Measurements from ENCODE around the gene SLC4A4. TPM values are rescaled to one million over a fixed set of nuclear protein-coding genes. Genes with fewer than 3 reads are reported as not detected.
A peak's percentile ranks its signal among the peaks of the same experiment; 100 is the strongest.

The SLC4A4 gene
- total and polyA plus RNA-seq, 3 experiments from 2014 or later = 1.2 to 9.1 (median 1.3) TPM

GRCh38 chr4:71468116-71468710, 129.4 kb downstream of the SLC4A4 start:
- ChIA-PET CTCF (no interaction called here), POLR2A (no interaction called here)
- Mint-ChIP-seq H3K27ac (no peak overlapping the region), H3K36me3 (peaks cover 5 to 7% (median 7%) of the 10 kb centered on the region in 3 donors), H3K27me3 (no peaks in the 10 kb centered on the region), H3K4me1 (no peaks in the 10 kb centered on the region), H3K4me3 (no peak overlapping the region), H3K9me3 (no peaks in the 10 kb centered on the region)
- no peak for DNase-seq
- H3K4me1 ChIP-seq (ENCODE audit: insufficient read depth, low read length) = no peaks in the 10 kb centered on the region
- no peak overlapping the region for H3K27ac ChIP-seq (ENCODE audit: low read depth, low read length)
- H3K4me3 ChIP-seq (ENCODE audit: low read length) = no peak overlapping the region
- no peaks in the 10 kb centered on the region for H3K27me3 ChIP-seq (ENCODE audit: insufficient read depth, low read length, poor library complexity, severe bottlenecking)
- H3K9me3 ChIP-seq (ENCODE audit: low read length) = no peaks in the 10 kb centered on the region
- no peaks in the 10 kb centered on the region for H3K36me3 ChIP-seq (ENCODE audit: insufficient read depth, low read length)

- H3K27ac ChIP-seq (ENCODE audit: low read depth, low read length) = no peak overlapping the region
- no peak overlapping the region for H3K4me3 ChIP-seq (ENCODE audit: low read length)
- ChIA-PET CTCF (no interaction called here), POLR2A (no interaction called here)
- Mint-ChIP-seq H3K36me3 (peaks cover 5 to 7% (median 7%) of the 10 kb centered on the region in 3 donors), H3K9me3 (no peaks in the 10 kb centered on the region), H3K4me1 (no peaks in the 10 kb centered on the region), H3K4me3 (no peak overlapping the region), H3K27me3 (no peaks in the 10 kb centered on the region), H3K27ac (no peak overlapping the region)
- H3K9me3 ChIP-seq (ENCODE audit: low read length) = no peaks in the 10 kb centered on the region
- no peaks in the 10 kb centered on the region for H3K36me3 ChIP-seq (ENCODE audit: insufficient read depth, low read length)
- no peak for DNase-seq
- H3K27me3 ChIP-seq (ENCODE audit: insufficient read depth, low read length, poor library complexity, severe bottlenecking) = no peaks in the 10 kb centered on the region
- H3K4me1 ChIP-seq (ENCODE audit: insufficient read depth, low read length) = no peaks in the 10 kb centered on the region
Observed at GRCh38 chr4:71469541-71469940, 130.7 kb downstream of the SLC4A4 start.

- ChIA-PET CTCF (interaction anchor here (0.6 kb wide), 1 partner anchor 8 kb away, joined by 3 read pairs; no protein-coding TSS in a partner anchor), POLR2A (no interaction called here)
- no peaks in the 10 kb centered on the region for H3K4me1 Mint-ChIP-seq
- no peak overlapping the region for H3K4me3 ChIP-seq (ENCODE audit: low read length)
- no peak for DNase-seq
- H3K27me3 ChIP-seq (ENCODE audit: insufficient read depth, low read length, poor library complexity, severe bottlenecking) = no peaks in the 10 kb centered on the region
- H3K27me3 Mint-ChIP-seq = no peaks in the 10 kb centered on the region
- H3K4me1 ChIP-seq (ENCODE audit: insufficient read depth, low read length) = no peaks in the 10 kb centered on the region
- H3K4me3 Mint-ChIP-seq = no peak overlapping the region
- peaks cover 5 to 7% (median 7%) of the 10 kb centered on the region in 3 donors for H3K36me3 Mint-ChIP-seq
- no peaks in the 10 kb centered on the region for H3K9me3 Mint-ChIP-seq
- no peak overlapping the region for H3K27ac ChIP-seq (ENCODE audit: low read depth, low read length)
- no peaks in the 10 kb centered on the region for H3K36me3 ChIP-seq (ENCODE audit: insufficient read depth, low read length)
- H3K27ac Mint-ChIP-seq = no peak overlapping the region
- H3K9me3 ChIP-seq (ENCODE audit: low read length) = no peaks in the 10 kb centered on the region
Observed at GRCh38 chr4:71470524-71470923, 131.7 kb downstream of the SLC4A4 start.

GRCh38 chr4:71472946-71473345, 134.1 kb downstream of the SLC4A4 start:
- H3K36me3 ChIP-seq (ENCODE audit: insufficient read depth, low read length) = no peaks in the 10 kb centered on the region
- no peaks in the 10 kb centered on the region for H3K9me3 ChIP-seq (ENCODE audit: low read length)
- Mint-ChIP-seq H3K36me3 (peaks cover 4 to 5% (median 5%) of the 10 kb centered on the region in 3 donors), H3K27ac (no peak overlapping the region), H3K27me3 (no peaks in the 10 kb centered on the region), H3K4me3 (no peak overlapping the region), H3K4me1 (no peaks in the 10 kb centered on the region), H3K9me3 (no peaks in the 10 kb centered on the region)
- POLR2A ChIA-PET = no interaction called here
- no peaks in the 10 kb centered on the region for H3K27me3 ChIP-seq (ENCODE audit: insufficient read depth, low read length, poor library complexity, severe bottlenecking)
- H3K4me1 ChIP-seq (ENCODE audit: insufficient read depth, low read length) = no peaks in the 10 kb centered on the region
- no peak overlapping the region for H3K27ac ChIP-seq (ENCODE audit: low read depth, low read length)
- DNase-seq = no peak
- CTCF ChIA-PET = no interaction called here
- no peak overlapping the region for H3K4me3 ChIP-seq (ENCODE audit: low read length)

GRCh38 chr4:71473541-71474240, 134.9 kb downstream of the SLC4A4 start:
- Histone ChIP-seq H3K27me3 (ENCODE audit: insufficient read depth, low read length, poor library complexity, severe bottlenecking) (no peaks in the 10 kb centered on the region), H3K27ac (ENCODE audit: low read depth, low read length) (no peak overlapping the region), H3K4me1 (ENCODE audit: insufficient read depth, low read length) (no peaks in the 10 kb centered on the region), H3K4me3 (ENCODE audit: low read length) (no peak overlapping the region), H3K9me3 (ENCODE audit: low read length) (no peaks in the 10 kb centered on the region), H3K36me3 (ENCODE audit: insufficient read depth, low read length) (no peaks in the 10 kb centered on the region)
- Mint-ChIP-seq H3K36me3 (peaks cover 4 to 5% (median 5%) of the 10 kb centered on the region in 3 donors), H3K9me3 (no peaks in the 10 kb centered on the region), H3K4me3 (no peak overlapping the region), H3K27me3 (no peaks in the 10 kb centered on the region), H3K4me1 (no peaks in the 10 kb centered on the region), H3K27ac (peak overlapping the region in 1 of 8 donors; percentile 32)
- DNase-seq = no peak
- ChIA-PET CTCF (no interaction called here), POLR2A (no interaction called here)

- Histone ChIP-seq H3K4me1 (ENCODE audit: insufficient read depth, low read length) (no peaks in the 10 kb centered on the region), H3K27ac (ENCODE audit: low read depth, low read length) (no peak overlapping the region), H3K27me3 (ENCODE audit: insufficient read depth, low read length, poor library complexity, severe bottlenecking) (no peaks in the 10 kb centered on the region), H3K9me3 (ENCODE audit: low read length) (no peaks in the 10 kb centered on the region), H3K4me3 (ENCODE audit: low read length) (no peak overlapping the region), H3K36me3 (ENCODE audit: insufficient read depth, low read length) (no peaks in the 10 kb centered on the region)
- no peak overlapping the region for H3K27ac Mint-ChIP-seq
- no peaks in the 10 kb centered on the region for H3K4me1 Mint-ChIP-seq
- no peaks in the 10 kb centered on the region for H3K27me3 Mint-ChIP-seq
- DNase-seq = no peak
- no peak overlapping the region for H3K4me3 Mint-ChIP-seq
- ChIA-PET CTCF (no interaction called here), POLR2A (no interaction called here)
- peaks cover 4 to 5% (median 5%) of the 10 kb centered on the region in 3 donors for H3K36me3 Mint-ChIP-seq
- H3K9me3 Mint-ChIP-seq = no peaks in the 10 kb centered on the region
Observed at GRCh38 chr4:71474731-71475130, 135.9 kb downstream of the SLC4A4 start.

GRCh38 chr4:71476240-71476639, 137.4 kb downstream of the SLC4A4 start:
- Histone ChIP-seq H3K36me3 (ENCODE audit: insufficient read depth, low read length) (no peaks in the 10 kb centered on the region), H3K27me3 (ENCODE audit: insufficient read depth, low read length, poor library complexity, severe bottlenecking) (no peaks in the 10 kb centered on the region), H3K27ac (ENCODE audit: low read depth, low read length) (no peak overlapping the region), H3K4me3 (ENCODE audit: low read length) (no peak overlapping the region), H3K4me1 (ENCODE audit: insufficient read depth, low read length) (no peaks in the 10 kb centered on the region), H3K9me3 (ENCODE audit: low read length) (no peaks in the 10 kb centered on the region)
- no peak for DNase-seq
- no peak overlapping the region for H3K27ac Mint-ChIP-seq
- H3K36me3 Mint-ChIP-seq = peaks cover 1 to 5% (median 2%) of the 10 kb centered on the region in 3 donors
- H3K4me3 Mint-ChIP-seq = no peak overlapping the region
- H3K4me1 Mint-ChIP-seq = no peaks in the 10 kb centered on the region
- POLR2A ChIA-PET = no interaction called here
- CTCF ChIA-PET = no interaction called here
- H3K9me3 Mint-ChIP-seq = no peaks in the 10 kb centered on the region
- H3K27me3 Mint-ChIP-seq = no peaks in the 10 kb centered on the region

- DNase-seq = no peak
- H3K4me3 ChIP-seq (ENCODE audit: low read length) = no peak overlapping the region
- no peaks in the 10 kb centered on the region for H3K4me1 ChIP-seq (ENCODE audit: insufficient read depth, low read length)
- Mint-ChIP-seq H3K27ac (no peak overlapping the region), H3K36me3 (peaks cover 0 to 10% (median 0%) of the 10 kb centered on the region in 3 donors), H3K27me3 (no peaks in the 10 kb centered on the region), H3K4me1 (no peaks in the 10 kb centered on the region), H3K9me3 (peaks cover 0 to 2% (median 0%) of the 10 kb centered on the region in 5 donors), H3K4me3 (no peak overlapping the region)
- H3K27ac ChIP-seq (ENCODE audit: low read depth, low read length) = no peak overlapping the region
- no peaks in the 10 kb centered on the region for H3K9me3 ChIP-seq (ENCODE audit: low read length)
- POLR2A ChIA-PET = no interaction called here
- H3K27me3 ChIP-seq (ENCODE audit: insufficient read depth, low read length, poor library complexity, severe bottlenecking) = no peaks in the 10 kb centered on the region
- H3K36me3 ChIP-seq (ENCODE audit: insufficient read depth, low read length) = no peaks in the 10 kb centered on the region
- CTCF ChIA-PET = no interaction called here
Observed at GRCh38 chr4:71486550-71487343, 147.9 kb downstream of the SLC4A4 start.
